H1 (cell line): ENCODE data around the gene TM7SF3. TPM values are rescaled to one million over a fixed set of nuclear protein-coding genes. Genes with fewer than 3 reads are reported as not detected.

ENCODE experiments used
- CTCF ChIA-PET: fragments of 300-600 bp; sonication (Branson Sonifier 250); formaldehyde crosslinking; loops from one replicate; lab custom pipeline; 2021; ENCODE audit not compliant: partially characterized antibody; lab: Charles Lee
- POLR2A ChIA-PET: fragments of 300-600 bp; sonication (Branson Sonifier 250); formaldehyde crosslinking; loops from one replicate; lab custom pipeline; 2021; ENCODE audit warnings: inconsistent platforms; ENCODE audit not compliant: partially characterized antibody; lab: Charles Lee
- DNase-seq, 2 experiments: peaks; one replicate each; pipeline versions ENCODE4 v3.0.0 to v3.0.0-alpha.2; 2010 to 2022; ENCODE audit warnings: low spot score in 2 of 2, low read depth in 1 of 2, mixed read lengths in 1 of 2
- FAIRE-seq: peaks from 2 replicates; lab custom pipeline; 2011; peaks lifted over from hg19 to GRCh38; lab: Jason Lieb, UNC
- H2AFZ ChIP-seq: 2 replicates; pipeline ENCODE4 v1.8.1; 2012; ENCODE audit warnings: low read length, inconsistent platforms
- H2AK5ac ChIP-seq: 2 replicates; pipeline ENCODE4 v1.6.1; 2013; ENCODE audit warnings: low read depth, low read length
- H2BK120ac ChIP-seq: replicated peaks from 2 replicates; pipeline ENCODE3; 2013; ENCODE audit warnings: low read depth, low read length, inconsistent platforms
- H2BK12ac ChIP-seq: 2 replicates; pipeline ENCODE4 v1.6.1; 2013; ENCODE audit warnings: low read depth, low read length
- H2BK15ac ChIP-seq: 2 replicates; pipeline ENCODE4 v1.6.1; 2013; ENCODE audit warnings: low read length
- H2BK20ac ChIP-seq: 2 replicates; pipeline ENCODE4 v1.6.1; 2013; ENCODE audit warnings: low read length
- H2BK5ac ChIP-seq: 2 replicates; pipeline ENCODE4 v1.6.1; 2013; ENCODE audit warnings: low read depth, low read length
- H3K14ac ChIP-seq: 2 replicates; pipeline ENCODE4 v1.6.1; 2013; ENCODE audit warnings: inconsistent platforms; ENCODE audit not compliant: insufficient read length
- H3K18ac ChIP-seq: 2 replicates; pipeline ENCODE4 v1.6.1; 2013; ENCODE audit warnings: low read length; ENCODE audit errors: extremely low read depth
- H3K23ac ChIP-seq: 2 replicates; pipeline ENCODE4 v1.6.1; 2013; ENCODE audit warnings: inconsistent platforms; ENCODE audit not compliant: insufficient read length
- H3K23me2 ChIP-seq: 2 replicates; pipeline ENCODE4 v1.6.1; 2013; ENCODE audit warnings: low read depth, low read length
- H3K27ac ChIP-seq: 2 replicates; pipeline ENCODE4 v1.6.1; 2011; ENCODE audit warnings: low read depth, low read length, inconsistent platforms
- H3K27me3 ChIP-seq, 4 experiments: replicated peaks in 1 of 4; 1 replicate in 1 of 4; 2 replicates in 3 of 4; pipeline versions ENCODE4 v1.6.1 to v1.8.1; 2011 to 2013; ENCODE audit warnings: low read length in 3 of 4, mild to moderate bottlenecking in 3 of 4, inconsistent platforms in 2 of 4, mixed read lengths in 2 of 4, moderate library complexity in 1 of 4; ENCODE audit not compliant: control insufficient read depth in 3 of 4, insufficient read depth in 3 of 4; ENCODE audit errors: extremely low read depth in 1 of 4
- H3K36me3 ChIP-seq, 4 experiments: 2 replicates each; pipeline versions ENCODE4 v1.6.1 to v1.8.1; 2011 to 2013; ENCODE audit warnings: mild to moderate bottlenecking in 4 of 4, low read length in 3 of 4, moderate library complexity in 2 of 4, control low read depth in 1 of 4, inconsistent platforms in 1 of 4; ENCODE audit not compliant: insufficient read depth in 4 of 4, control insufficient read depth in 2 of 4
- H3K4ac ChIP-seq: replicated peaks from 2 replicates; pipeline ENCODE3; 2013; ENCODE audit warnings: low read length, low read depth, mixed read lengths, inconsistent platforms; ENCODE audit not compliant: insufficient read length
- H3K4me1 ChIP-seq, 4 experiments: replicated peaks in 1 of 4; 1 replicate in 1 of 4; 2 replicates in 3 of 4; pipeline versions ENCODE4 v1.6.1 to v1.8.1; 2011 to 2013; ENCODE audit warnings: low read length in 3 of 4, inconsistent platforms in 2 of 4, mixed read lengths in 1 of 4; ENCODE audit not compliant: insufficient read depth in 4 of 4, control insufficient read depth in 3 of 4
- H3K4me2 ChIP-seq, 2 experiments: 2 replicates each; pipeline versions ENCODE4 v1.6.1 to v1.8.1; 2011 to 2013; ENCODE audit warnings: low read depth in 2 of 2, low read length in 2 of 2, control low read depth in 1 of 2, inconsistent platforms in 1 of 2, mild to moderate bottlenecking in 1 of 2; ENCODE audit not compliant: insufficient read depth in 1 of 2
- H3K4me3 ChIP-seq, 4 experiments: fragments of 200-600, 300-600 bp in 1 of 4; sonication (generic), shearing (Covaris generic), sonication (Bioruptor Twin) in 1 of 4; 2 replicates each; pipeline versions ENCODE4 v1.5.1 to v1.8.1; 2011 to 2016; ENCODE audit warnings: low read length in 4 of 4, low read depth in 3 of 4, control low read depth in 2 of 4, inconsistent platforms in 2 of 4, mild to moderate bottlenecking in 2 of 4, mixed read lengths in 1 of 4, moderate library complexity in 1 of 4; ENCODE audit not compliant: insufficient read depth in 2 of 4; ENCODE audit errors: extremely low read depth in 1 of 4
- H3K56ac ChIP-seq: replicated peaks from 2 replicates; pipeline ENCODE3; 2013; ENCODE audit warnings: low read depth, mild to moderate bottlenecking, mixed read lengths, low read length, inconsistent platforms; ENCODE audit not compliant: insufficient read length
- H3K79me1 ChIP-seq: 2 replicates; pipeline ENCODE4 v1.6.1; 2013; ENCODE audit warnings: low read depth, low read length, control low read depth
- H3K79me2 ChIP-seq, 2 experiments: 2 replicates each; pipeline versions ENCODE4 v1.6.1 to v1.8.1; 2012 to 2013; ENCODE audit warnings: low read length in 2 of 2, mild to moderate bottlenecking in 2 of 2, inconsistent platforms in 1 of 2; ENCODE audit not compliant: insufficient read depth in 2 of 2, control insufficient read depth in 1 of 2
- H3K9ac ChIP-seq, 4 experiments: replicated peaks in 1 of 4; 1 replicate in 1 of 4; 2 replicates in 3 of 4; pipeline versions ENCODE4 v1.6.1 to v1.8.1; 2011 to 2013; ENCODE audit warnings: low read depth in 3 of 4, low read length in 3 of 4, control low read depth in 2 of 4, mild to moderate bottlenecking in 2 of 4, moderate library complexity in 2 of 4, inconsistent platforms in 1 of 4; ENCODE audit errors: extremely low read depth in 1 of 4
- H3K9me3 ChIP-seq, 2 experiments: 2 replicates each; pipeline versions ENCODE4 v1.6.1 to v1.8.1; 2012 to 2013; ENCODE audit warnings: mild to moderate bottlenecking in 2 of 2, moderate library complexity in 2 of 2, control low read depth in 1 of 2, inconsistent platforms in 1 of 2, low read depth in 1 of 2, low read length in 1 of 2, mixed read lengths in 1 of 2; ENCODE audit not compliant: insufficient read depth in 2 of 2
- H4K20me1 ChIP-seq, 2 experiments: replicated peaks in 1 of 2; 2 replicates each; pipeline versions ENCODE3 to v1.8.1; 2011 to 2013; ENCODE audit warnings: inconsistent platforms in 2 of 2, low read length in 2 of 2, mild to moderate bottlenecking in 1 of 2; ENCODE audit not compliant: insufficient read depth in 2 of 2, control insufficient read depth in 1 of 2
- H4K5ac ChIP-seq: 2 replicates; pipeline ENCODE4 v1.6.1; 2013; ENCODE audit warnings: low read length, low read depth, mixed read lengths, inconsistent platforms; ENCODE audit not compliant: insufficient read length
- H4K8ac ChIP-seq: 2 replicates; pipeline ENCODE4 v1.8.0; 2013; ENCODE audit warnings: mild to moderate bottlenecking, moderate library complexity, low read length, inconsistent platforms; ENCODE audit not compliant: insufficient read depth; ENCODE audit errors: extremely low read depth
- H4K91ac ChIP-seq: replicated peaks from 2 replicates; pipeline ENCODE3; 2013; ENCODE audit warnings: low read length, mixed read lengths, inconsistent platforms; ENCODE audit not compliant: insufficient read length
- BACH1 ChIP-seq: IDR thresholded peaks from 2 replicates; pipeline ENCODE4 v1.6.1; 2012; ENCODE audit warnings: low read length, improper control_type of control experiment
- CTCF ChIP-seq, 3 experiments: IDR thresholded peaks; 1 replicate in 2 of 3; 2 replicates in 1 of 3; pipeline versions ENCODE4 v1.5.1 to v1.6.1; 2011; ENCODE audit warnings: low read length in 3 of 3, mild to moderate bottlenecking in 3 of 3, inconsistent platforms in 2 of 3, low read depth in 1 of 3, moderate library complexity in 1 of 3; ENCODE audit not compliant: insufficient read depth in 1 of 3; ENCODE audit errors: control extremely low read depth in 1 of 3
- RNF2 ChIP-seq: fragments of 200-900, 300-1000 bp; sonication (generic); IDR thresholded peaks from 2 replicates; pipeline ENCODE4 v1.7.1; 2016; ENCODE audit warnings: borderline replicate concordance, low read depth, mild to moderate bottlenecking, antibody characterized with exemption, low read length; ENCODE audit not compliant: poor library complexity, severe bottlenecking; ENCODE audit errors: missing control alignments
- SP1 ChIP-seq: IDR thresholded peaks from 2 replicates; pipeline ENCODE4 v1.6.1; 2011; ENCODE audit warnings: low read depth, low read length
- WGBS, 2 experiments: shearing (Covaris generic) in 1 of 2; methylation state at CpG; one replicate each; pipeline versions ENCODE4 v1.1.6 to v1.1.7; 2013 to 2015; ENCODE audit warnings: low lambda C conversion rate in 2 of 2, mixed read lengths in 2 of 2, inconsistent platforms in 1 of 2, low coverage in 1 of 2, missing lambda C conversion rate in 1 of 2; ENCODE audit not compliant: insufficient replicate concordance in 2 of 2, insufficient coverage in 1 of 2, insufficient read length in 1 of 2; ENCODE audit errors: extremely low coverage in 1 of 2, missing lambda C conversion rate in 1 of 2; 5-methylcytosine and 5-hydroxymethylcytosine counted together
- polyA plus RNA-seq, 7 experiments: library from polyadenylated mRNA; depleted of rRNA in 3 of 7; stranded (reverse) in 5 of 7; unstranded in 2 of 7; fragments of >200 nt in 5 of 7; fragments of 200-250 nt in 2 of 7; gene quantifications; 1 replicate in 5 of 7; 2 replicates in 1 of 7; 4 replicates in 1 of 7; pipeline versions ENCODE4 v1.2.1 to v1.2.3, GENCODE V29; 2011 to 2013; ENCODE audit warnings: missing spikeins in 2 of 7, mixed read lengths in 2 of 7
- total RNA-seq: library from RNA; stranded (reverse); fragmentation: NEBNext Ultra II Directional; extraction: Animal tissue kit (Norgen Biotek cat#: 25700); gene quantifications from 2 replicates; pipeline ENCODE4 v1.2.1, GENCODE V29; 2021

Gene TM7SF3
- total and polyA plus RNA-seq, 2 of the 8 experiments (the other 6 are each of a cell fraction or from before 2014, with no cell fraction given) = 57.9 to 77.2 TPM

- Histone ChIP-seq H4K91ac (no peak overlapping the region), H3K23me2 (peaks cover 9% of the 10 kb centered on the region), H3K79me2 (peaks cover 0 to 28% of the 10 kb centered on the region in 2 experiments; a peak in 2 of 4 replicates), H3K79me1 (no peaks in the 10 kb centered on the region), H4K5ac (no peak overlapping the region), H3K56ac (no peak overlapping the region), H4K20me1 (no peaks in the 10 kb centered on the region), H3K36me3 (no peaks in the 10 kb centered on the region; a peak in 1 of 8 replicates), H3K4ac (no peak overlapping the region), H2BK12ac (no peak overlapping the region), H3K23ac (no peak overlapping the region), H2BK5ac (no peak overlapping the region), H3K4me2 (no peak overlapping the region), H3K9me3 (no peaks in the 10 kb centered on the region), H3K27ac (no peak overlapping the region), H2AFZ (no peak overlapping the region), H3K27me3 (no peaks in the 10 kb centered on the region), H3K18ac (no peak overlapping the region), H3K14ac (no peak overlapping the region), H3K4me3 (no peak overlapping the region), H4K8ac (no peak overlapping the region), H2BK15ac (no peak overlapping the region), H2BK120ac (no peak overlapping the region), H3K9ac (no peak overlapping the region), H3K4me1 (peaks cover 0 to 10% (median 8%) of the 10 kb centered on the region in 4 experiments; a peak in 6 of 7 replicates), H2BK20ac (no peak overlapping the region), H2AK5ac (no peak overlapping the region)
- FAIRE-seq = no peak
- TF ChIP-seq SP1 (no peak), BACH1 (no peak), RNF2 (no peak), CTCF (IDR thresholded peaks at IDR 0.05; ENCODE audit: control extremely low read depth in 1 of 3, insufficient read depth in 1 of 3, low read depth in 1 of 3, low read length in 3 of 3) (peak in 1 of 3 experiments; percentile 6; a peak in 2 of 4 replicates)
- ChIA-PET CTCF (interaction anchor here (0.6 to 1.8 kb wide), 15 partner anchors 9 to 366 kb away, joined by 3 to 9 read pairs (median 4); no protein-coding TSS in a partner anchor), POLR2A (interaction anchor here (0.6 kb wide), 1 partner anchor 31 kb away, joined by 3 read pairs; no protein-coding TSS in a partner anchor)
- no peak for DNase-seq
- WGBS, 2 experiments = 19% methylated on average over 2 of the region's 2 CpGs; no CpG with 5 or more reads in 1 of the 2 experiments
Observed at GRCh38 chr12:27015730-27016076, 1.5 kb upstream of the TM7SF3 start.
